HCT116 (cell line): ENCODE results near the gene OSBPL10. TPM values are rescaled to one million over a fixed set of nuclear protein-coding genes. Genes with fewer than 3 reads are reported as not detected.

Experiments
- ATAC-seq: fragments of 200-7000 bp; cut with Tn5 transposase; 2 replicates; pipeline ENCODE4 v1.9.1; 2020; ENCODE audit warnings: mild to moderate bottlenecking, moderate library complexity
- BruUV-seq: library from RNA; stranded (reverse); fragments of 400-500 nt; replicated peaks from 2 replicates; lab custom pipeline; 2021; lab: Mats Ljungman, UMichigan
- CTCF ChIA-PET: fragments of 300-600 bp; sonication (Branson Sonifier 250); formaldehyde crosslinking; loops from one replicate; lab custom pipeline; 2021; ENCODE audit warnings: antibody characterized with exemption; lab: Charles Lee
- POLR2A ChIA-PET: fragments of 300-600, 350-600 bp; sonication (Branson Sonifier 250); formaldehyde crosslinking; loops from one replicate; lab custom pipeline; 2021; ENCODE audit warnings: antibody characterized with exemption; lab: Charles Lee
- RAD21 ChIA-PET, 2 experiments: fragments of 300-600 bp; sonication (Branson Sonifier 250); formaldehyde crosslinking; loops; one replicate each; lab custom pipeline; 2023; ENCODE audit warnings: low total read pairs in 2 of 2; ENCODE audit not compliant: uncharacterized antibody in 2 of 2, unreplicated experiment in 2 of 2, low non-redundant PET in 1 of 2; lab: Charles Lee
- DNase-seq: peaks from one replicate; pipeline ENCODE4 v3.0.0-alpha.2; 2010; ENCODE audit warnings: low read depth, low spot score
- H2AFZ ChIP-seq: fragments of 200-600 bp; shearing (Covaris generic), sonication (generic); 2 replicates; pipeline ENCODE4 v1.6.1; 2017; ENCODE audit warnings: low read depth, mixed run types, mixed read lengths, antibody characterized with exemption, low read length; ENCODE audit not compliant: poor library complexity, severe bottlenecking
- H3K27ac ChIP-seq: 2 replicates; pipeline ENCODE4 v1.5.1; 2012; ENCODE audit warnings: low read depth, low read length
- H3K27me3 ChIP-seq: fragments of 200-600 bp; sonication (generic); 2 replicates; pipeline ENCODE4 v1.6.1; 2016; ENCODE audit warnings: mixed run types, low read length, mixed read lengths; ENCODE audit not compliant: insufficient read depth
- H3K36me3 ChIP-seq, 2 experiments: fragments of 200-500 bp in 1 of 2; fragments of 200-600 bp in 1 of 2; sonication (Bioruptor generic) in 1 of 2; sonication (generic) in 1 of 2; 2 replicates each; pipeline versions ENCODE4 v1.5.1 to v1.6.1; 2014 to 2016; ENCODE audit warnings: low read length in 2 of 2, inconsistent platforms in 1 of 2, mixed read lengths in 1 of 2, mixed run types in 1 of 2; ENCODE audit not compliant: insufficient read depth in 2 of 2, control insufficient read depth in 1 of 2
- H3K4me1 ChIP-seq, 2 experiments: fragments of 200-600 bp in 1 of 2; sonication (generic) in 1 of 2; 2 replicates each; pipeline versions ENCODE4 v1.5.1 to v1.6.1; 2012 to 2017; ENCODE audit warnings: low read length in 2 of 2, inconsistent platforms in 1 of 2, mild to moderate bottlenecking in 1 of 2, mixed read lengths in 1 of 2, mixed run types in 1 of 2, moderate library complexity in 1 of 2; ENCODE audit not compliant: insufficient read depth in 2 of 2, control insufficient read depth in 1 of 2
- H3K4me2 ChIP-seq: fragments of 200-600 bp; sonication (generic); 2 replicates; pipeline ENCODE4 v1.6.1; 2017; ENCODE audit warnings: mixed run types, low read length, mixed read lengths
- H3K4me3 ChIP-seq, 2 experiments: fragments of 200-600 bp in 1 of 2; sonication (generic) in 1 of 2; replicated peaks in 1 of 2; 2 replicates each; pipeline ENCODE4 v1.5.1; 2011 to 2016; ENCODE audit warnings: low read length in 2 of 2, control low read depth in 1 of 2, low read depth in 1 of 2, mild to moderate bottlenecking in 1 of 2, mixed read lengths in 1 of 2, mixed run types in 1 of 2
- H3K79me2 ChIP-seq: fragments of 200-600 bp; sonication (generic); 2 replicates; pipeline ENCODE4 v1.6.1; 2017; ENCODE audit warnings: mild to moderate bottlenecking, mixed run types, low read length, moderate library complexity, mixed read lengths; ENCODE audit not compliant: insufficient read depth
- H3K9ac ChIP-seq: fragments of 200-600 bp; sonication (generic); 2 replicates; pipeline ENCODE4 v1.6.1; 2016; ENCODE audit warnings: low read length, mixed read lengths
- H3K9me2 ChIP-seq: fragments of 200-600 bp; sonication (generic), shearing (Covaris generic); 2 replicates; pipeline ENCODE4 v1.6.1; 2017; ENCODE audit warnings: mixed run types, mild to moderate bottlenecking, moderate library complexity; ENCODE audit not compliant: insufficient read depth
- H3K9me3 ChIP-seq, 2 experiments: fragments of 200-500 bp in 1 of 2; fragments of 200-600 bp in 1 of 2; sonication (Bioruptor generic) in 1 of 2; sonication (generic) in 1 of 2; 2 replicates each; pipeline ENCODE4 v1.6.1; 2014 to 2017; ENCODE audit warnings: low read length in 2 of 2, mixed read lengths in 2 of 2, inconsistent platforms in 1 of 2, low read depth in 1 of 2, mild to moderate bottlenecking in 1 of 2, mixed run types in 1 of 2, moderate library complexity in 1 of 2; ENCODE audit not compliant: control insufficient read depth in 1 of 2, insufficient read depth in 1 of 2
- H4K20me1 ChIP-seq: fragments of 200-600 bp; sonication (generic), shearing (Covaris generic); 2 replicates; pipeline ENCODE4 v1.6.1; 2017; ENCODE audit warnings: mixed run types, mild to moderate bottlenecking, moderate library complexity; ENCODE audit not compliant: insufficient read depth
- CEBPB ChIP-seq: IDR thresholded peaks from 2 replicates; pipeline ENCODE4 v1.6.1; 2012; ENCODE audit warnings: low read depth
- EZH2phosphoT487 ChIP-seq: fragments of 200-600 bp; IDR thresholded peaks from 2 replicates; pipeline ENCODE4 v1.6.1; 2018; ENCODE audit warnings: antibody characterized with exemption, borderline replicate concordance
- FOSL1 ChIP-seq: IDR thresholded peaks from 2 replicates; pipeline ENCODE4 v1.6.1; 2012; ENCODE audit warnings: low read depth
- JUND ChIP-seq: IDR thresholded peaks from 2 replicates; pipeline ENCODE4 v1.6.1; 2012
- RAD21 ChIP-seq: IDR thresholded peaks from 2 replicates; pipeline ENCODE4 v1.6.1; 2012; ENCODE audit warnings: low read depth, mild to moderate bottlenecking
- SIN3A ChIP-seq: IDR thresholded peaks from 2 replicates; pipeline ENCODE4 v1.6.1; 2012; ENCODE audit warnings: low read depth
- SRF ChIP-seq: IDR thresholded peaks from 2 replicates; pipeline ENCODE4 v1.6.1; 2012; ENCODE audit warnings: low read depth
- YY1 ChIP-seq: IDR thresholded peaks from 2 replicates; pipeline ENCODE4 v1.6.1; 2011; ENCODE audit warnings: low read length, low read depth, moderate library complexity, mild to moderate bottlenecking; ENCODE audit not compliant: insufficient replicate concordance; ENCODE audit errors: extremely low read depth
- intact Hi-C: fragments of 100-400 bp; cut with micrococcal nuclease; formaldehyde crosslinking; loops from 2 replicates; pipeline ENCODE4 v1.10.0; 2022
- total RNA-seq: library from RNA; stranded (reverse); gene quantifications from one replicate; pipeline ENCODE4 v1.2.1, GENCODE V29; 2021; ENCODE audit not compliant: unreplicated experiment
- TF ChIP-seq, protein P1 (sequence below): IDR thresholded peaks from 2 replicates; pipeline ENCODE4 v1.6.1; 2012; ENCODE audit warnings: low read depth
- TF ChIP-seq, protein P2 (sequence below): IDR thresholded peaks from 2 replicates; pipeline ENCODE4 v1.6.1; 2011; ENCODE audit warnings: mild to moderate bottlenecking, low read length, moderate library complexity; ENCODE audit not compliant: insufficient replicate concordance; ENCODE audit errors: extremely low read depth
- TF ChIP-seq, protein P3 (sequence below), 3 experiments: fragments of 200-600 bp in 1 of 3; sonication (generic) in 1 of 3; IDR thresholded peaks in 2 of 3; conservative IDR thresholded peaks in 1 of 3; 2 replicates each; pipeline ENCODE4 v1.5.1; 2012 to 2017; ENCODE audit warnings: low read depth in 2 of 3, low read length in 2 of 3, antibody characterized with exemption in 1 of 3, borderline replicate concordance in 1 of 3, control low read depth in 1 of 3, mild to moderate bottlenecking in 1 of 3, mixed read lengths in 1 of 3, mixed run types in 1 of 3, moderate library complexity in 1 of 3; ENCODE audit not compliant: insufficient read depth in 1 of 3

Gene OSBPL10
- total RNA-seq, 1 experiment from 2014 or later = 25.8 TPM

DNA sequence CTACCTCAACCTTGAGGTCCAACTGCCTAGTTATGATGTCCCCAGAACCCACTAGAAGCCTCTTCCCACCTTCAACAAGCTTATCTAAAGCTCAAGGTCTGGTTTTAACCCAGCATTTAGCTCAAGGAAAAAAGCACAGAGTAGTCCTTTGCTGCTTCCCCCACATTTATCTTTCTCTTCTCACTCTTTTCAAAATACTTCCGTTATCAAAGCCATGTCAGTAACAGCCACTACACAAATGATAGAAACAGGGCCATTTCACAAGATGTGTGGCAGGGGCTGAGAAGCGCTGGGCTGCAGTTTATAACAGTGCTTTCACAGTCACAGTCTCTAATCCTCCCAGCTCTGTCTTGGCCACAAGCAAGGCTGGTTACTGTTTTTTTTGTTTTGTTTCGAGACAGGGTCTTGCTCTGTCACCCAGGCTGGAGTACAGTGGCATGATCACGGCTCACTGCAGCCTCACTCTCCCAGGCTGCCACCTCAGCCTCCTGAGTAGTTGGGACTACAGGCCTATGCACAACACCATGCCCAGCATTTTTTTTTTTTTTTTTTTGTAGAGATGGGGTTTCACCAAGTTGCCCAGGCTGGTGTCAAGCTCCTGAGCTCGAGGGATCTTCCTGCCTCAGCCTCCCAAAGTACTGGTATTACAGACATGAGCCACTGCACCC lies 218.8 kb downstream of the OSBPL10 start:
- CTCF ChIA-PET = no interaction called here
- no peaks in the 10 kb centered on the region for H3K4me1 ChIP-seq

DNA sequence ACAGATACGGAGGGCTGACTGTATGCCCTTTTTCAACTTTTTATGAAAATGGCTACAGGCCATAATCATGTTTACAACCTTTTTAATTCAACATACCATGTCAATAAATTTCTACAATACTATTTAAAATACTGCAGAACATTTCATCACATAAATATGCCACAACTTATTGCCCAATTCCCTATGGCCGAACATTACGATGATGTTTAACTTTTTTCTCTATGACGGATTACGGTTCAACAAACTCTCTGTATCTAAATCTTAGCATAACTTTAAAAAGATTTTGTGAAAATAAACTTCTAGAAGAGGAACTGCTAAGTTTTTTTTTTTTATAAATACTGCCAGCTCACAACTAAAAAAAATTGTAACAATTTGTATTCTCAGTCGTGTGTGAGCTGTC lies 220.4 kb downstream of the OSBPL10 start:
- Histone ChIP-seq H3K4me2 (no peak overlapping the region), H4K20me1 (no peaks in the 10 kb centered on the region), H3K9me2 (no peaks in the 10 kb centered on the region), H3K9me3 (no peaks in the 10 kb centered on the region), H3K9ac (no peak overlapping the region), H3K79me2 (no peaks in the 10 kb centered on the region), H3K27me3 (no peaks in the 10 kb centered on the region), H3K36me3 (no peaks in the 10 kb centered on the region), H3K4me3 (no peak overlapping the region), H3K27ac (no peak overlapping the region), H3K4me1 (no peaks in the 10 kb centered on the region), H2AFZ (no peak overlapping the region)
- intact Hi-C loops = no loop called here
- ChIA-PET POLR2A (no interaction called here), CTCF (no interaction called here), RAD21 (no interaction called here)
- ATAC-seq (no peak), DNase-seq (no peak)
- TF ChIP-seq RAD21 (no peak), CEBPB (no peak), EZH2phosphoT487 (no peak)
- TF ChIP-seq, protein P1, sequence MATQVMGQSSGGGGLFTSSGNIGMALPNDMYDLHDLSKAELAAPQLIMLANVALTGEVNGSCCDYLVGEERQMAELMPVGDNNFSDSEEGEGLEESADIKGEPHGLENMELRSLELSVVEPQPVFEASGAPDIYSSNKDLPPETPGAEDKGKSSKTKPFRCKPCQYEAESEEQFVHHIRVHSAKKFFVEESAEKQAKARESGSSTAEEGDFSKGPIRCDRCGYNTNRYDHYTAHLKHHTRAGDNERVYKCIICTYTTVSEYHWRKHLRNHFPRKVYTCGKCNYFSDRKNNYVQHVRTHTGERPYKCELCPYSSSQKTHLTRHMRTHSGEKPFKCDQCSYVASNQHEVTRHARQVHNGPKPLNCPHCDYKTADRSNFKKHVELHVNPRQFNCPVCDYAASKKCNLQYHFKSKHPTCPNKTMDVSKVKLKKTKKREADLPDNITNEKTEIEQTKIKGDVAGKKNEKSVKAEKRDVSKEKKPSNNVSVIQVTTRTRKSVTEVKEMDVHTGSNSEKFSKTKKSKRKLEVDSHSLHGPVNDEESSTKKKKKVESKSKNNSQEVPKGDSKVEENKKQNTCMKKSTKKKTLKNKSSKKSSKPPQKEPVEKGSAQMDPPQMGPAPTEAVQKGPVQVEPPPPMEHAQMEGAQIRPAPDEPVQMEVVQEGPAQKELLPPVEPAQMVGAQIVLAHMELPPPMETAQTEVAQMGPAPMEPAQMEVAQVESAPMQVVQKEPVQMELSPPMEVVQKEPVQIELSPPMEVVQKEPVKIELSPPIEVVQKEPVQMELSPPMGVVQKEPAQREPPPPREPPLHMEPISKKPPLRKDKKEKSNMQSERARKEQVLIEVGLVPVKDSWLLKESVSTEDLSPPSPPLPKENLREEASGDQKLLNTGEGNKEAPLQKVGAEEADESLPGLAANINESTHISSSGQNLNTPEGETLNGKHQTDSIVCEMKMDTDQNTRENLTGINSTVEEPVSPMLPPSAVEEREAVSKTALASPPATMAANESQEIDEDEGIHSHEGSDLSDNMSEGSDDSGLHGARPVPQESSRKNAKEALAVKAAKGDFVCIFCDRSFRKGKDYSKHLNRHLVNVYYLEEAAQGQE = no peak
- TF ChIP-seq, protein P2, sequence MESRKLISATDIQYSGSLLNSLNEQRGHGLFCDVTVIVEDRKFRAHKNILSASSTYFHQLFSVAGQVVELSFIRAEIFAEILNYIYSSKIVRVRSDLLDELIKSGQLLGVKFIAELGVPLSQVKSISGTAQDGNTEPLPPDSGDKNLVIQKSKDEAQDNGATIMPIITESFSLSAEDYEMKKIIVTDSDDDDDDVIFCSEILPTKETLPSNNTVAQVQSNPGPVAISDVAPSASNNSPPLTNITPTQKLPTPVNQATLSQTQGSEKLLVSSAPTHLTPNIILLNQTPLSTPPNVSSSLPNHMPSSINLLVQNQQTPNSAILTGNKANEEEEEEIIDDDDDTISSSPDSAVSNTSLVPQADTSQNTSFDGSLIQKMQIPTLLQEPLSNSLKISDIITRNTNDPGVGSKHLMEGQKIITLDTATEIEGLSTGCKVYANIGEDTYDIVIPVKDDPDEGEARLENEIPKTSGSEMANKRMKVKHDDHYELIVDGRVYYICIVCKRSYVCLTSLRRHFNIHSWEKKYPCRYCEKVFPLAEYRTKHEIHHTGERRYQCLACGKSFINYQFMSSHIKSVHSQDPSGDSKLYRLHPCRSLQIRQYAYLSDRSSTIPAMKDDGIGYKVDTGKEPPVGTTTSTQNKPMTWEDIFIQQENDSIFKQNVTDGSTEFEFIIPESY = no peak
- no TSS peak for BruUV-seq

More for the DNA sequence above, 218.8 kb downstream of the OSBPL10 start:
- TF ChIP-seq EZH2phosphoT487 (no peak), JUND (no peak), SRF (no peak), RAD21 (no peak), YY1 (no peak), SIN3A (no peak), FOSL1 (no peak)
- TF ChIP-seq, protein P3, sequence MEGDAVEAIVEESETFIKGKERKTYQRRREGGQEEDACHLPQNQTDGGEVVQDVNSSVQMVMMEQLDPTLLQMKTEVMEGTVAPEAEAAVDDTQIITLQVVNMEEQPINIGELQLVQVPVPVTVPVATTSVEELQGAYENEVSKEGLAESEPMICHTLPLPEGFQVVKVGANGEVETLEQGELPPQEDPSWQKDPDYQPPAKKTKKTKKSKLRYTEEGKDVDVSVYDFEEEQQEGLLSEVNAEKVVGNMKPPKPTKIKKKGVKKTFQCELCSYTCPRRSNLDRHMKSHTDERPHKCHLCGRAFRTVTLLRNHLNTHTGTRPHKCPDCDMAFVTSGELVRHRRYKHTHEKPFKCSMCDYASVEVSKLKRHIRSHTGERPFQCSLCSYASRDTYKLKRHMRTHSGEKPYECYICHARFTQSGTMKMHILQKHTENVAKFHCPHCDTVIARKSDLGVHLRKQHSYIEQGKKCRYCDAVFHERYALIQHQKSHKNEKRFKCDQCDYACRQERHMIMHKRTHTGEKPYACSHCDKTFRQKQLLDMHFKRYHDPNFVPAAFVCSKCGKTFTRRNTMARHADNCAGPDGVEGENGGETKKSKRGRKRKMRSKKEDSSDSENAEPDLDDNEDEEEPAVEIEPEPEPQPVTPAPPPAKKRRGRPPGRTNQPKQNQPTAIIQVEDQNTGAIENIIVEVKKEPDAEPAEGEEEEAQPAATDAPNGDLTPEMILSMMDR (IDR thresholded peaks at IDR 0.05 in 2 of 3, conservative IDR thresholded peaks at IDR 0.05 in 1 of 3; ENCODE audit: borderline replicate concordance in 1 of 3, insufficient read depth in 1 of 3, low read depth in 2 of 3, low read length in 2 of 3) = no peak
- Histone ChIP-seq H3K9ac (no peak overlapping the region), H3K9me3 (no peaks in the 10 kb centered on the region), H3K79me2 (no peaks in the 10 kb centered on the region), H3K4me3 (no peak overlapping the region), H3K4me2 (no peak overlapping the region), H3K9me2 (no peaks in the 10 kb centered on the region), H2AFZ (no peak overlapping the region), H3K36me3 (no peaks in the 10 kb centered on the region), H3K27ac (no peak overlapping the region), H3K27me3 (no peaks in the 10 kb centered on the region), H4K20me1 (no peaks in the 10 kb centered on the region)
- ChIA-PET RAD21 (no interaction called here), POLR2A (no interaction called here)
- ATAC-seq (no peak), DNase-seq (no peak)
- intact Hi-C loops = no loop called here
- BruUV-seq = no TSS peak
